HG02763 (cell line): ENCODE data around the gene CLDN7.
"Not testable (repeated sequence)": the region's sequence is repeated elsewhere in the genome, so short reads cannot be mapped to it uniquely, and the experiment has no call there.

Source experiments
- ATAC-seq: cut with Tn5 transposase; IDR thresholded peaks from one replicate; pipeline ENCODE4 v1.9.1; 2021; ENCODE audit warnings: mild to moderate bottlenecking, moderate library complexity; ENCODE audit not compliant: unreplicated experiment

The CLDN7 gene

DNA sequence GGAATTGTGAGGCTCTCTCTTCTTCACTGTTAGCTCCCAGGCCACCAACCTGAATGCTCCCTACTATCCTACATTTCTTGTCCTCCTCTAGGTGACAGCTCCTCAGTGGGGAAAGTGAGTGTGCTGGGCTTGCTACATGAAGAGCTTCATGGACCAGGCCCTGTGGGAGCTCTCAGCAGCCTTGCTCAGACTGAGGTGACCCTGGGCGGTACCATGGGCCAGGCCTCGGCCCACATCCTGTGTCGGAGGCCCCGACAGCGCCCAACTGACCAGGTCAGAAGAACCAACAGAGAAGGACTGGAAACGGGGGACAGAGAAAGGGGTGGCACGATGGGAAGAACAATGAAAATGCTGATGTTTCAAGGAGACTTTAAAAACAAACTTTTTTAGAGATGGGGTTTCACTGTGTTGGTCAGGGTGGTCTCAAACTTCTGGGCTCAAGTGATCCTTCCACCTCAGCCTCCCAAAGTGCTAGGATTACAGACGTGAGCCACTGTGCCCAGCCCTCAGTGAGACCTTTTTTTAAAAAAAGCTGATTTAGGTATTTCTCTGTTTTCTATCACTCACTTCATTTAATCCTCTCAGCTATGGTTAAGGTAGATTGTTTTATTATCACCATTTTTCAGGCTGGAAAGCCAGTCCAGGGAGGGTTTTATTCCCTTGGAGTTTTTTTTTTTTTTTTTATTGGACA lies 5.4 kb downstream of the CLDN7 start:
- no peak for ATAC-seq

DNA sequence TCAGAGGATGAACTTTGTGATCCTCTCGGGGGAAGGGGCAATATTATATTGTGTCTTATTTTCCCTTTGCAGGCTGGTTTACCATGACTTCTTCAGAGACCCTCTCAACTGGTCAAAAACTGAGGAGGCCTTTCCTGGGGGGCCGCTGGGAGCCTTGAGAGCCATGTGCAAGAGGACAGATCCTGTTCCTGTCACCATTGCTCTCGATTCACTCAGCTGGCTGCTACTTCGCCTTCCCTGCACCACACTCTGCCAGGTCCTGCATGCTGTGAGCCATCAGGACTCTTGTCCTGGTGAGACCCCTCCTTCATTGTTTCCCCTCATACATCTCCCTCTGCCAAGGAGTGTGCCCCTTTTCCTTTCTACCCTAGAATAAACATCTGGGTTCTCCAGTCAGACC lies 7.8 kb downstream of the CLDN7 start:
- ATAC-seq = no peak

DNA sequence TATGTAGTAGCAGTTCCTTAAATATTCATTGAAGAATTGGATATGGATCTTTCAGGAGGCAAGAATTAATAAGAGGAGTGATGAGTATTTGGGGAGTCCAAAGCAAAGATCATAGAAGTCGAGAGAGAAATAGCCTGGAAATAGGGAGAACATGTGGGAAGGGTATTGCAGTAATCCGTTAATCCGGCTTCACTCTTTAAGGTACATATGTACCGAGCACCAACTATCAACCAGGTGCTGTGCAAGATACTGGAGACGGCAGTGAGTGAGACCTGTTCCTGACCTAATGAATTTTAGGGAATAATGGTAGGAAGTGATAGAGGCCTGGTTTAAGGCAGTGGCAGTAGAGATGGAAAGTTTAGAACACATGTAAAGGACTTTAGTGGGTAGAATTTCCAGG lies 9.2 kb downstream of the CLDN7 start:
- ATAC-seq = no peak

DNA sequence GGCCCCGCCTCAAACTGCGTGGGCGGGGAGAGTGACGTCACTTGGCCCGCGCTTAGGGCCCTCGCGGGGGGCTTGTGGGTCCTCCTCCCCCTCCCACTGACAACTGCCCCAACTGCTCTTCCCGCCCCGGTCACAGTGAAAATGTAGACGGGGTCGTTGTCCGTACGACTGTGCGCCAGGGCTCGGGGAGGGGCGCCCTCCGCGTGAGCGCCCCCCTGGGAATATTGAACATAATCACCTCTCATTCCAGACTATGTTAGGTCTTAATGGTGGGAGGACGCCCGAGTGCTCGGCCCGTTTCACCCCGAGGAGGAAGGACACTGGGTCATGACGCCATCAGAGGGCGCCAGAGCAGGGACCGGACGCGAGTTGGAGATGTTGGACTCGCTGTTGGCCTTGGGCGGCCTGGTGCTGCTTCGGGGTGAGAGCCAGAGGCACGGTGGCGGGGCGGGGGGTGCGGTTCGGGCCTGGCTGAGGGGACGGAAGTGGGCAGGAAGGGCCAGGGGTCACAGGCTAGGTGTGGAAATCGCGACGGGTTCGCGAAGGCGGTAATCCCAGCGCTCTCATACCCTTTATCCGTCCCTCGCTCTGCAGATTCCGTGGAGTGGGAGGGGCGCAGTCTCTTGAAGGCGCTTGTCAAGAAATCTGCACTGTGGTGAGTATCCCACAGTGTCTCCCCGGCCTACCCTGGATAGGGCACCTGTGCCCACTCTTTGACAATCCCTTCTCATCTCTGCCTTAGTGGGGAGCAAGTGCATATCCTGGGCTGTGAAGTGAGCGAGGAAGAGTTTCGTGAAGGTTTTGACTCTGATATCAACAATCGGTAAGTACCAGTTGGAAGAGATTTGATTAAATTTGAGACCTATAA lies 9.9 kb downstream of the CLDN7 start, which contains the start of gene ELP5:
Gene ELP5 (plus strand): TSS at position 40 of the 868 bp plus-strand sequence. CDS start 336 bp downstream, at position 376.
- peak; percentile 55 for ATAC-seq

DNA sequence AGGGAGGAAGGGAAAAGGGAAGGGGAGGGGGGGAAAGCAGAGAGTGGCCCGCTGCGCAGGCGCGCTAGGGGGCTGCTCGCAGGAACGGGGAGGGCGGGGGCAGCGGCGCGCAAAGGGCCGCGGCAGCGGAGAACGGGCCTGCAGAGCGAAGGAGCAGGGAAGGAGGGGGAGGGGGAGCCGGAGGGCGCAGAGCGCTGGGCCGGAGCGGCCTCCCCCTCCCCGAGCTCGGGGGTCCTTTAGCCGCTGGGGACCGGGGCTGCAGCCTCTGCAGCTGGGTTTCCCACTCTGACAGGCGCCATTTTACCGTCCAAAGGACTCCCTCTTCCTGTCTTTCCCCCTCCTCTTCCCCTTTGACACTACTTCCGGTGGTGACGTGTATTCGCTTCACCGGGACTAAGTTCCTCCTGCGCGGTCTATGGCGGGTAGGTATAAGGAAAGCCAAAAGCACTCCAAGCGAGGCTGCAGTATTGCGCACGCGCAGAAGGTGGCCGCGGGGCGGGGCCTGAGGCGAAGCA lies 10.6 kb downstream of the CLDN7 start, which contains the start of gene CTDNEP1:
Gene CTDNEP1 (minus strand): TSS at position 74 of the 515 bp plus-strand sequence. CDS start 438 bp downstream, outside the sequence.
- ATAC-seq = peak; percentile 79

DNA sequence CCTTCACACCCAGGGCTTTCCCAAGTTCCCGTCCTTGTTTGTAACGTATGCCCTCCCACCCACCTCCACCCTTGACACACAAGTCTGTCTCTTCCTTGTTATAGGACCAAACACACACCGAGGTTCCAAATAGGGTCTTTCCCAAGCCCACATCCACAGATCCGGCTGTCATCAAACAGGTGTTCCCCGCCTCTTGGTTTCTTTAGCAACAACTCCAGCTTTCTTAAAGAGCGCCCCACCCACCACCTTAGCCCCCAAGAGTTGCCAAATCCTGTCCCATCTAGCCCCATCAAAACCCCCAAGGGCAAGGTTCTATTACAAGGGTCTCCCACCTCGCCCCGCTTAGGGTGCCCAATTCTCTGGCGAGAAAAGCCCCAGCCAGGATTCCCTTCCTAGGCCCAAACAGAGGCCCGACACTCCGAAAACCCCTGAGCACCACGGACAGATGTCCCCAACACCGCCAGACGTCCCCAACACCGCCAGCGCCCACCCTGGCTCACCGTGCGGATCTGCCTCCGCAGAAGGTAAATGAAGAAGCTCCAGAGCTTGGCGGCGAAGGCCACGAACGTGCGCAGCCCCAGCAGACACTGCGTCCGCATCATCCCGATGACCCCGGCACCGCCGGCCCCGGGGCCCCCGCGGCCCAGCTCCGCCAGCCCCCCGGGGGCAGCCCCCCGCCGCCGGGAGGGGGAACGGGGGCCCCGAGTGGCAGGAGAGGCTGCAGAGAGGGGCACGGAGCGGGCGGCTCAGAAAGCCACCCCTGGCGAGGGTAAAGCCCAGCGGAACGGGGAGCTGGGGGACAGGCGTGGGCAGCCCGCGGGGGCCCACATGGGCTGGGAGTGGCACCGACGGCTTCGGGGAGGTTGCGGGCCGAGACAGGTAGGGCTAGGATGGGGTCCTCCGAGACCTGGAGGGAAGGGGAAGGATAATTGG lies 11.3 kb downstream of the CLDN7 start:
- ATAC-seq = no peak

DNA sequence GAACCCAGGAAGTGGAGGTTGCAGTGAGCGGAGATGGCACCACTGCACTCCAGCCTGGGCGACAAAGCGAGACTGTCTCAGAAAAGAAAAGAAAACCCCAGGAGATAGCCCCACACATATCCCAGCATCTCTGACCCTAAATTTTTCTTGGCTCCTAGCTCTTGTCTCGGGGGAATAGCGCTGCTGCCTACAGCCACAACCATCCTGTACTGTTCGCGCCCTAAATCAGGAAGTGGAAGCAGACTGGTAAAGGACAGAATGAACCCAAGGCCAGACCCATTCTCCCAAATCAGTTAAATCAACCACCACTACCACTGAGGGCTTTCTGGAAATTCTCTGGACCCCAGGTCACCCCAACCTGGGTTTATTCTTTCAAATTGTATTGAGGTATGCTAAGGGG lies 12.4 kb downstream of the CLDN7 start:
- ATAC-seq = no peak

DNA sequence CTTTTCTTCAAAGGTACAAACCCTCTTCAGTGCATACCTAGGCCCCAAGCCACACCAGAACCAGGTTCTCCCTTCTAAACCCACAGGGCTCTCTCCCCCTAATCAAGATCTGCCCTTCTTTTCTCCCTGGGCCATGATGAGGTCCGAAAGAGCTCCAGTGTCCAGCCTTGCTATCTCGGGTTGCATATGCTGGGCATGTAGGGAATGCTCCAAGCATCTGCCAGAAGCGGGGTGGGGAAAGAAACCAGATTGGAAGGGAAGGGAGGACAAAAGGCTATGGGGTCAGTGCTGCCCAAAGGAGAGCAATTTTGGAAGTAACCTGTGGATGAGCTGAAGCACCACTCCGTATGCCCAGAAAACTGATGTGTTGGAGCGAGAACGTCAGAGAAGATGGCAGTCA lies 13.1 kb downstream of the CLDN7 start:
- ATAC-seq = no peak

DNA sequence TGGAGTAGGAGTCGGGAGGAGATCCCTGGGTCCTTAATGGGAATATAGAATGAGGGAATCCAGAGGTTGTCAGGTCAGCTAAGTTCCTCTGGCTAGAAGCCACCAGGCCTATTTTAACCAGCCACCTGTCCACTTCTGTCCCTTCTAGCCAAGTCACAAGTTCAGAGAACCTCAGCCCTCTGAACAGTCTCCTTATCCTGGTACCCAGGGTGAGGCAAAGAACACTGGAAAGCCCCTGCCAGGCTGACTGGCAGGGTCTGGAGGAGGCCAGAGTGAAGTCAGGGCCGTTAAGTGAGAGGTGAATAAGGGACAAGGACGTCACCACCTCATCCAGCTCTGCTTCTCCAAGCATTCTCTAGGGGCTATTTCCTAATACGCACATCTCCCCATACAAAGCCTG lies 13.5 kb downstream of the CLDN7 start:
- no peak for ATAC-seq

DNA sequence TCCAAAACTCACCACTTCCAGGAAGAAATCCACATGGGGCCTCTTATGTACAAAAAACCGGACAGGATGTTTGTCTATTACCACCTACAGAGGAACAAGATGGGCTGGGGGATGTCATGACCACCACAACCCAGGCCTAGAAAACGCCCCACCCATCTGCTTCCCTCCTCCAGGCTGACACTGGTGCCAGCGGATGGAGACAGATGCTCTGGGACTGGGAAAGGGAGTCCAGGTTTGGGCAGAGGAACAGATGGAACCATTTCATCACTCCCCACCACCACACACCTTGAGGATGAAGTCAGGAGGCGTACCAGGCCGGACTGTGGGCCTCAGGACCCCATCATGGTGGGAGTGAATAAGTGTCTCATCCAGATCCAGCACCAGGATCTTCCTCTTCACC lies 15.5 kb downstream of the CLDN7 start:
- ATAC-seq = no peak

DNA sequence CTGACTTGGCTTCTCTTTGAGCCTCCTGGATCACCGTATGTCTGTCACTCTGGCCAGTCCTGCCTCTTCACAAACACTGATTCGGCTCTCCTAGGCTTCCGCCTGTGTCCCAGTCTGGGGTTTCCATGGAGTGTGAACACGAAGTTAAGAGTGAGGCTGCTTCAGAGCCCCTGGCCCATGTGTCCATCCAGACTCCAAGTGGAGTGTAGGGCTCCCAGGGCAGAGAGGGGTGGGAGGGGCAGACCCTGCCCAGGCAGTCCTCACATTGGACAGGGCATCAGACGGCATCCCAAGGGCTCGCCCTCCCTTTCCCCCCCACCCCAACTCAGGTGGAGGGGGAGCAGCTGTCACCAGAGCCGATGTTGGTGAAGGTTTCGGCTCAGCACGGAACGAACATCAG lies 18.4 kb downstream of the CLDN7 start:
- not testable (repeated sequence) for ATAC-seq

DNA sequence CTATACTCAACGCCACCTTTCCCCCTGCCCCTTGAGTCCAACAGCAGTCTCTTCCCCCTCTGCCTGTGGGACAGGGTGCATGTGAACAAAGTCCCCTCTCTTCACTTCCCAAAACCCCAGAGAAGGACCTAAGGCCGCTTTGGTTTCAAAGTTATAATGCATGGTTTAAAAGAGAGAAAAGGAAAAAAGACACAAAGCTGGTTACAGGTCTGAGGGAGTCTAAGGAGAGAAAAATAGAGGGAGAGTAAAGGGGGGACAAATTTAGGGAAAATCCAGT lies 18.9 kb downstream of the CLDN7 start:
- no peak for ATAC-seq

DNA sequence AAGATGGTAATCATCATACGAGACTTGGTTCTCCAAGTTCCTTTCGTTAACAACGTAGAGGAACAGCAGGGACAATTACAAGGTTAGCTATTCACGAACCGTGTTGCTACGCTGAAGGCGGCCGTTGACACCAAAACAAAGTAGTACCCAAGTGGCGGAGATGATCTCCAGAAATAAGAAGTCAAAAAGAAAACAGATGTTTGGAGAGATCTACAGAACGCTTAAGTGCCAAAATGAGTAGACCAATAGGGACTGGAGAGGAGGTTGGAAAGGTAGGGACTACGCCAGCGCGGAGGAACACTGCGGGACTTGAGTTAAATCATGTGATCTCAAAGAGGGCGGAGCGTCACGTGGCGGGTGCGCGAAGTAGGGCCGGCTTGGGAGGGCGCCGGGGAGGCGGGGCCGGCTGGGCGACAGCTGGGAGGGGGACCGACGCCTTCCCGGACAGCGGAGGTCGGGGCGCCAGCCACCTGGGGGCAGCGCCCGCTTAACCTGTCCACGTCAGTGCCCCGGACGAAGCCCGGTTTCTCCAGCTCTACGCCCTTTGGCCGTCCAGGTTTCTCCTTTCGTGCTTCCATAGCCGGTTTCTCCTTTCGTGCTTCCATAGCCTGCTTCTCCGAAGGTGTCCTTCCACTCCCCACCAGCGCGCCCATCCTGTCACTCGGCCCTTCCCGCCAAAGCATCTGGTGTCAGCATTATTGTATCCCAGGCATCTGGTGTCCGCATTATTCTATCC lies 19.4 kb downstream of the CLDN7 start:
- ATAC-seq = peak; percentile 40

DNA sequence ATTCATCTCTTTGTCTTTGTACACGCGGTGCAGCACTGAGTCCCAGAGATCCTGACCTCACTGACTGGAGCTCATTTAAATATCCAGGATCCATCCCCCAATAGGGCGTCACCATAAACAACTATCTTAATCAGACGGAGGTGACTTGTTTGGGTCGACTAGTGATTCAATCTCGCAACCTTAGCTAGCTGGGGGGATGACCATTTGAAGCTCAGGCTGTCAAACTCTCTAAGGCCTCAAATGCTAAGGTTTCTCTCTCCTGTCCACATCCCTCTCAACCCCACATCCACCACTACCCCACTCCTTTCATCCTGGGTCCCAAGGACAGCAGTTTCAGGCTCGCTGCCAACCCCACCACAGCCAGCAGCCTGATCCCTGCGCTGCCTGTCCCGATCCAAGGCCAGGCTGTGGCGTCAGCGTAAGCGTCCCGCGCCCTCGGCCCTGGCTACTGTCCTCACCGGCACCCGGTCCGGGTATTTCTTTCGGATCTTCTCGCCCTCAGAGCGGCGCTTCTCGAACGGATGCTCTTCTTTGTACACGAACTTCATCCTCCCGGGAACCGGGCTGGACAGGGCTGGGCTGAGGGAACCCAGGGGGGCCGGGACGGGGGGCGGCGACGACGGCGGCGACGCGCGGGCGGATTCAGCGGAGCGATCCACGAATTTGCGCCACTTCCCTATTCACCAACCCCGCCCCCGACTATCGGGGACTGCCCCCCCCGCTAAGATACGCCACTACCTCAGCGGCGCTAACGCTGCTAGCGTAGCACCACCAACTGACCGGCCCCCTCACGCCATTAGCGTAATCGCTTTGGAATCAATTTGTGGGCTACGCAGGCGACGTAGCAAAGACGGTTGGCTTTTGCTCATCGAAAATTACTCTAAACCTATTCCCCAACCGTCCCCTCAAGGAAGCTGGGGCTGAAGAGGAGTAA lies 20.2 kb downstream of the CLDN7 start, which contains the start of gene GABARAP:
Gene GABARAP (minus strand): TSS at position 667 of the 934 bp plus-strand sequence. CDS start 119 bp downstream, at position 548.
- peak; percentile 31 for ATAC-seq

DNA sequence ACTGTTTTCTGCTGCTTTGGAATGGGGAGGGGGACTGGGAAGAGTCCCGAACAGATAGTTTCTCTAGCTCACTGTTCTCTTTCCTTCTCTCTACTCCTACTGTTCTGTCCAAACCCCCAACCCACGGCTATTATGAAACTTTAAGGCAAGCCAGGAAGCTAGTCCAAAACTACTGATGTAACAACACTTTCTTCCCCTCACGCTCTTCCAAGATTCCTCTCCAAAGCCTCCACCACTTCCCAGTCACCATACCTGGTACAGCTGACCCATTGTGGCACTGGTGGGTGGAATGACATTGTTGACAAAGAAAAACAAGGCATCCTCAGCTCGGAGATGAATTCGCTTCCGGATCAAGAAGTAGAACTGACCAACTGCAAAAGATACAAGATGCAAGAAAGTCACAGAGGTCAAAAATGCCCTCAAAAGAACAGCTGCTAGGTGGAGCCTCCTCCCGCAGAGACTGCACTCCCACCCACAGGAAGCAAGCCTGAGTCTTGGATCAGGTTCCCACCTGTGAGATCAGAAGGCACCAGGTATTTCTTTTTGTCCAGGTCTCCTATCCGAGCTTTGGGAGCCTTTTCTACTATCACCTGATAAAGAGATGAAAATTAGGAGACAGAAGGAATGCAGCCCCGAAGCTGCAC lies 21.1 kb downstream of the CLDN7 start:
- no peak for ATAC-seq

DNA sequence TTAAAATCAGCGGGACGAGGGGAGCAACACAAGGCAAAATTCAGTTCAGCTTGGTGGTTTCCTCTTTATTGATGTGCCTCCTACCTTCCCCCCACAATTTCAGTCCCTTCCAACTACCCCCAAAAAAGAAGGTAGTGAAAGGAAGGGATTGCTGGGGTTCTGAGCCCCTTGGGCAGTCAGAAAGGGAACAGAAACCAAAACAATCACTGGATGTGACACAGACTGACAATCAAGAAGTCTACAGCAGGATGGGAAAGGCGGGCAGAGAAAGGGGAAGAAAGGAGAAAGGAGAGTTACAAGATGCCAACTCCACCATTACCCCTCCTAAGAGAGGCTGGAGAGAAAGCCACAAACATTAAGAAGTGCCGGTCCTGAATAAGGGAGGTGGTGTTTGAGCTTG lies 21.9 kb downstream of the CLDN7 start:
- ATAC-seq = no peak

DNA sequence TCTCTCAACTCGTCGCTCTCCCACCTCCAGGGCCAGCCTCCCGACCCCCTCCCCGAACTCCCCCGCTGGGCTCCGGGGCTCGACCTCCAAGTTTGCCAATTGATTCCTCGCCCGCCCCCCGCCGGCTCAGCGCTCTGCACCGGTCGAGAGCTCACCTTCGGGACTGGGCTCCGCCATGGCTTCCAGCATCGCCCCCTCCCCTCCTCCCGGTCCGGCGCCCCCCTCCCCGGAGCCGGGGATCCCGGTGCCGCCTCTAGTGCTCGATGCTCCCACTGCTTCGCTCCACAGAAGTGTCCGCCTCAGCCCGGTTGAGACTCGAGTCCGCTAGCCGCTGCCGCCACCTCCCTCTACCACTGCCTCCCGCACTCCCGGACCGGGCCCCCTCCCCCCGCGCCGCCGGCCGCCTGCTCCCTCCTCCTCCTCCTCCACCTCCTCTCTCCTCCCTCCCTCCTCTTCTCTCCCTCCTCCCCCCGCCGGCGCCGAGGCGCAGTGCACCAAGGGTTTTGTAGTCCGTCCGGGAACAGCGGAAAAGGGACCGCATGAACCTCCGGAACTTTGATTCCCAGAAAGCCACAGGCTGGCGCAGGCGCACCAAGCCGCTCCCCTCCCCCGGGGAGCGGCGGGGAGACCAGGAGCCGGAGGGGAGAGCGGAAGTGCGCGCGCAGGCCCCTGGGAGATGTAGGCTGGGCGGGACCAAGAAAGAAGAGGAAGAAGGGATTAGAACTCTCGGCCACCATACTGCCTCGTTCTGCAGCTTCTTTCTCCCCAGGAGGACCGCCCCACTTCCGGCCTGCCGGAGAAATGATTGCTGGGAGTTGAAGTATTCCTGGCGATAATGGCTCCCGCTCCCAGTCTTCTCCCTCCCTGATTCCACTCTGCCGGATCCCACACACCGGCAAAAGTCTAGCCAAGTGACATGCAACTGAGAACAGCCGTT lies 22.9 kb downstream of the CLDN7 start, which contains the start of gene PHF23:
Gene PHF23 (minus strand): TSS at position 367 of the 937 bp plus-strand sequence. CDS start 178 bp downstream, at position 189.
- ATAC-seq = peak; percentile 51
